MV-4-11 (cell line): ENCODE data around the gene CFAP74.
"Not testable (repeated sequence)": the region's sequence is repeated elsewhere in the genome, so short reads cannot be mapped to it uniquely, and the experiment has no call there.

ENCODE experiments used
- DNase-seq: peaks from one replicate; lab custom pipeline; 2025; lab: John Stamatoyannopoulos, UW

CFAP74 gene

DNA sequence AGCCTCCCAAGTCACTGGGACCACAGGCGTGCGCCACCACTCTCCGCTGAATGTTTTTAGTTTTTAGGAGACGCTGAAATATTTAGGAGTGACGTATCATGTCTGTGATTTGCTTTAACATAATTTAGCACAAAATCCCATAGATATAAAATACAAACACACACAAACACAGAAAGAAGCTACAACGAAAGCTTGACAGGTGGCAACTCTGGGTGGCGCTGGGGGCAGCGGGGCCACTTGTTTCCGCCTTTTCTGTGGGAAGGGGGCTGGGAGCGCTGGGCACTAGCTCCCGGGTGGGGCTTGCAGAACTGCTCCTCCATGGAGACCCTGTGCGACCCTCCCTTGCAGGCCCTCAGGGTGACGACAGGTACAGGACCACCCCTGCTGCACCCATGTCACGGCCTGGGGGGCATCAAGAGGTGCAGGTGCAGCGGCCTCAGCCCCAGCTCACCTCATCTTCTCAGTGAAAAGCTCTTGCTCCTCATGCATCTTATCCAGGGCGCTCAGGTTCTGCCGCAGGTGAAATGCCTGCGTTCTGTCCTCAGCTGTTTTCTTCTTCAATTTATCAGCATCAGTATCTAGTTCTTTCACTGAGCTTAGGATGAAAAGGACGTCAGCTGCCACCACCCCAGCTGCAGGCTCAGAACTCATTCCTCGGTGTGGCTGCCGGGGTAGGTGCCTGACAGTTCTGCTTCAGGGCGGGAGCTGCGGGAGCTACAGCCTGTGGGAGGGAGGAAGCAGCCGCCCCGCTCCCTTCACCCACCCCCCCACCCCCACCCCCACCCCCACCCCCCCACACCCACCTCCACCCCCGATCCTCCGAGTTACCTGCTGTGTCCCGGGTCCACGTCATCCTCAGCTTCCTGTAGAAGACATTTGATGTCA is 15.3 kb downstream of the CFAP74 start:
- DNase-seq: no peak

DNA sequence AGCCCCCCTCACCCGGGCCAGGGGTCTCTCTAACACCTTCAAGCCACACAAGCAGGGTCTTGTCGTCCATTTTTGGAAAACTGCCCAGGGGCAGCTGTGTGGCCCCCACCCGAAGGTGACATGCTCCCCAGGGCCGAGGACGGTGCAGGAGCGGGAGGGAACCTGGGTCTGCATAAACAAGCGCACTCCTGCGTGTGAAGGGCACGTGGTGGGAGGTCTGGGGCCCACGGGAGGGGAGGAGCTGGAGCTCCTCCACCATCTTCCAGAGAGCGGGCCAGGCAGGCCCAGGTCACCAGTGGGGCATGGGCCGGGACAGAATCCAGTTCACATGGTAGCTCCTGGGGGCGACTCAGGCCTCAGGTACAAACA is 16.5 kb downstream of the CFAP74 start:
- DNase-seq: no peak

DNA sequence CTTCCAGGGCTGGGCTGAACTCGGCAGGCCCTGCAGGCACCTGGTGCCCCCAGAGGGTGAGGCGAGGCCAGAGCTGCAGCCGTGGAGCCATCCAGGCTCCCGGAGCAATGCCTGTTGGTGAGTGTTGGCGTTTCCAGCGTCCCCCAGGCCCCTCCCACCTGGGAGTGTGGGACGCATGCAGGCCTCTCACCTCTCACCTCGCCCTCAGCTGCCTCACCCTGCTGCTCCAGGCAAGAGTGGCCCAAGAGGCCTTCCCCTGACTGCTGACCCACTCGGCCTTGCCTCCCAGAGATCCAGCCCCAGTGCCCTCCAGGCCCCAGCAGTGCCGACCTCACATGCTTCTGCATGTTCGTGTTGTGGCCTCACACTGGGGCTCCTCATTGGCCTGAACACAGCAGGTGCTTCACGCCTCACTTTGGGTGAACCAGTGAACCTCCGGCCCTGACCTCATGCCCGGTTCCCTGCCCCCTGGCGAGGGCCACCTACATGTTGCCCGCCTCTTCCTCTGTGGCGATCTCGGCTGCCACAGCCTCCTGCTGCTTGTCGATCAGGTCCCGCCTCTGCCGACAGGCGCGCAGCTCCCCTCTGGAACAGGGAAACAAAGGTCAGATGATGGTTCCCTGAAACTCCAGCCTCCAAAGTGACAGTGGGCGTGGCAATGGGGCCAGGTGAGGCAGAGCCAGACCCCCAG is 17.0 kb downstream of the CFAP74 start:
- DNase-seq: no peak

DNA sequence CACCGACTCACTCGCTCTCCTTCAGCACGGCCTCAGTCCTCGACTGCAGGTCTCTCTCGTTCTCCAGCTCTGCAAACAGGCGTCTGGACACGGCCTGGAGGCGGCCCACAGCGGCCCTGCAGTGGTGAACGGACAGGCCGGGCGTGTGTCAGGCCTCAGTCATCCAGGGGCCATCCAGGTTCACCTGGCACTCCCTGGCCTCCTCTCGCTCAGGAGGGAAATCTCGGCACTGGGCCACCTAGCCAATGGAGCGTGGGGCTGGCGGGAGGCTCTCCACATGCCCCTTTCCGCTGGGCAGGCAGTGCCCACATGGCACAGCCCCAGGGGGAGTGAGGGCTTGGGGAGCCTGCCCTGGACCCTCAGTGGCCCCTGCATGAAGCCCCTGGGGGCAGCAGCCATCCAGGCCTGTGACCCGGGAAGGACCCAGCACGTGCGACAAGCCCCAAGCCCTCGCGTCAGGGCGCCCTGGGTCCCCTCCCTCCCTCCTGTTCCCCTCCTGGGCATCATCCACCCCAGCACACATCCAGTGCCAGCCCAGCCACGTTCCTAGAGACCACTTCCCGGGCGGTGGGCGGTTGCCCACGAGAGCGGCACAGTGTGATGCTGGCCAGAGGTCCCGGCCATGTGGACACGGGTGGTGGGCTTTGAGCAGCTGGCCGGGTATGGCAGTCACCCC is 18.1 kb downstream of the CFAP74 start:
- DNase-seq: no peak

DNA sequence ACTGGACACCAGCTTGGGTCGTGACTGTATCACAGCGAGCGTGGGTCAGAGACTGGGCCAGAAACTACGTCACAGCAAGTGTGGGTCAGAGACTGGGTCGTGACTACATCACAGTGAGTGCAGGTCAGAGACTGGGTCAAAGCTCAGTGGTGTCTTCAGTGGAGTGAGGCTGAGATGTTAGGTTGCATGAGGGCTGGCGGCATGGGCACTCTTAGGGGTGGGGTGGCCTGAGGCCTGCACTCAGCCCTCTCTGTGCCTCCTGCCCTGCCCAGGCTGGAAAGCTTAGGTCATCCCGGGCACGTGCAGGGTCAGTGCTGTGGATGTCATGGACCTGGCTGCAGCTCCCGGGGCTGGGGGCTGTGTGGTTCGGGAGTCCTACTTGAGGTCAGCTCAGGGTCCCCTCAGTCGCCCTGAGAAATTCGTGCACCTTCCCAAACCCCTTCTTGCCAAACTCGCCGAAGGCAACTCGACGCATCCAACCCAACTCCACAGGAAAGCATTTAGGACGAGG is 19.0 kb downstream of the CFAP74 start:
- DNase-seq: no peak

DNA sequence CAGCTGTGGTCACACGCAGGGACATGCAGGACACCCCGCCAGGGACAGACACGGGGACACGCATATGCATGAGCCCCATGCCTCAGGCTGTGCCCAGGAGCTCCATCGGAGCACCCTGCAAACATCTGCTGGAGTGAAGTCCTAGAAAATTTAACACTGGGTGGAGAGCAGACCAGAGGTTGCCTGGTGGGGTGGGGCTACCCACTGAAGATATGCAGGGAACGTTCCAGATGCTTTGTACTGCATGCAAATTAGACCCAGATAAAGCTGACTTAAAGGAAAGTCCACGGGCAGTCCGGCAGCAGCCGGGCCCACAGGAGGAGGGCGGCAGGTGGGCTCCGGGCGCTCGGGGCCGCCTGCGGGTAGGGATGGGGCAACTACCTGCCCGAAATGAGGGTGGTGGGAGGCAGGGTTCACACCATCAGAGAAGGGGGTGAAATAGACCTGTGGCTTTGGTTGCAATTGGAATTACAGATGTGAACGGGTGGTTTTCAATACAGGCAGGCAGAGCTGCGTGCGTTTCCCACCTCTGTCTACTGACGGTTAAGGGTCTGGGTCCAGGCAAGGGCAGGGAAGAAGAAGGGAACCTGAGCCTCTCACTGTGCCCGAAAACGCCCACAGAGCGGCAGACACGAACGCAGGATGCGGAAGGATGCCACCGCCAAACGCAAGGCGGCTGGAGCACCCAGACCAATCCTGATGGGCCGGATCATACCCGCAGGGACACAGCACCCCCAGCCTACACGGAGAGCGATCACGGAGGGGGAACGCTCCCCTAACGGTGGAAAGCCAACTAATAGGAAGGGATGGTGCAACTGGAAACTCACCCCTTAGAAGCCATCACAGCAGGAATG is 21.0 kb downstream of the CFAP74 start:
- DNase-seq: no peak

DNA sequence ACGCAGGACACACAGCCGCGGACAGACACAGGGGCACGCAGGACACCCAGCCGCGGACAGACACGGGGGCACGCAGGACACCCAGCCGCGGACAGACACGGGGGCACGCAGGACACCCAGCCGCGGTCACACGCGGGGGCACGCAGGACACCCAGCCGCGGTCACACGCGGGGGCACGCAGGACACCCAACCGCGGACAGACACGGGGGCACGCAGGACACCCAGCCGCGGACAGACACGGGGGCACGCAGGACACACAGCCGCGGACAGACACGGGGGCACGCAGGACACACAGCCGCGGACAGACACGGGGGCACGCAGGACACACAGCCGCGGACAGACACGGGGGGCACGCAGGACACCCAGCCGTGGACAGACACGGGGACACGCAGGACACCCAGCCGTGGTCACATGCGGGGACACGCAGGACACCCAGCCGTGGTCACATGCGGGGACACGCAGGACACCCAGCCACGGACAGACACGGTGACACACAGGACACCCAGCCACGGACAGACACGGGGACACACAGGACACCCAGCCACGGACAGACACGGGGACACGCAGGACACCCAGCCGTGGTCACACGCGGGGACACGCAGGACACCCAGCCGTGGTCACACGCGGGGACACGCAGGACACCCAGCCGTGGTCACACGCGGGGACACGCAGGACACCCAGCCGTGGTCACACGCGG is 21.8 kb downstream of the CFAP74 start:
- DNase-seq: not testable (repeated sequence)

DNA sequence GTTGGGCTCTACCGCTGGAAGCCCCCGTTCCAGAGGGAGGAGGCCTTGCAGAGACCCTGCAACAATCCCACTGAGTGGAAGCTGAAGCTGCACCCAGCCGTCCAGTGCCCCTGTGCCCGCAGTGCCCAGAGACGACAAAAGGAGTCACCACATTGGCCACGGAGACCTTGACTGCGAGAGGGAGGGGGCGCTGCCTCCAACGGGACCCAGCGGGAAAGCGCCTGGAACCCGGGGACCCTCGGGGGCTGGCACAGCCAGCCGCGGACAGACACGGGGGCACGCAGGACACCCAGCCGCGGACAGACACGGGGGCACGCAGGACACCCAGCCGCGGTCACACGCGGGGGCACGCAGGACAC is 22.5 kb downstream of the CFAP74 start:
- no peak for DNase-seq

DNA sequence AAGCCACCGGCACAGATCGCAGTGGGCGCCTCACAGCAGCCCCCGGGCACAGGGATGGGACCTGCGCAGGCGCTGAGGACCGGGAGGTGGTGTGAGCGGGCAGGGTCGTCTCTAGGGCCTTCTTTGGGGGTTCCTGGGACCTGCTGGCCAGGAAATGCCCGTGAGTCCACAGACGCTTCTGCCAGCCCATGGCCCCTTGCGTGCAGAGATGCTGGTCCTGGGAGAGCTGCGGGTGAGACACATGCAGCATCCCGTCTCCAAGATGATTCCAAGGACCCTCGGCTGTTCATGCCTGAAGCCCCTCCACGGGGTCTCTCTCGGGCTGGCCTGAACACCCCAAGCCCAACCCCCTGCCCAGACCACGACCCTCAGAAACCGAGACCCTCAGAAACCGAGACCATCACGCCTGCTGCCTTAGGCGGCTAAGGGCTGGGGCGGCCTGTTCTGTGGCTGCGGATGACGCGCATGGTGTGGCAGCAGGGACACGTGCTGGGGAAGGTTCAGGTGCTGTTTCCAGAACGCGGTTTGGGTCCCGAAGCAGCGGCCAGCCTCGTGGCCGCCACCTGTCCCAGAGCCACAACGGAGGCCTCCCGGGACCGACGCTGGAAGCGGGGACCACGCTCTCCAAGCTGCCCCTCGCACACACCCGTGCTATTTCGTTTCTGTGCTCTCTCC is 23.0 kb downstream of the CFAP74 start:
- DNase-seq: no peak

DNA sequence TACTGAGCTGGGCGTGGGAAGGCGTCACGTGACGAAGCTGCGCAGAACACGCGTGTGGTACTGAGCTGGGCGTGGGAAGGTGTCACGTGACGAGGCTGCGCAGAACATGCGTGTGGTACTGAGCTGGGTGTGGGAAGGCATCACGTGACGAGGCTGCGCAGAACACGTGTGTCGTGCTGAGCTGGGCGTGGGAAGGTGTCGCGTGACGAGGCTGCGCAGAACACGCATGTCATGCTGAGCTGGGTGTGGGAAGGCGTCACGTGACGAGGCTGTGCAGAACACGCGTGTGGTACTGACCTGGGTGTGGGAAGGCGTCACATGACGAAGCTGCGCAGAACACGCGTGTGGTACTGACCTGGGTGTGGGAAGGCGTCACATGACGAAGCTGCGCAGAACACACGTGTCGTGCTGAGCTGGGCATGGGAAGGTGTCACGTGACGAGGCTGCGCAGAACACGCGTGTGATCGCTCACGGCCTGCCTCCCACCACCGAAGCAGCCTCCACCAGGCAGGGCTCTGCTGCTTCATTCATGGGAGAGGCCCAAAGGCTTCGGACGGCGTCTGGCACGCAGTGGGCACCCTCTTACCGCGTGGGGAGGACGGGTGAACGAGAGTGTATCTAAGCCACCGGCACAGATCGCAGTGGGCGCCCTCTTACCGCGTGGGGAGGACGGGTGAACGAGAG is 24.0 kb downstream of the CFAP74 start:
- DNase-seq: no peak

DNA sequence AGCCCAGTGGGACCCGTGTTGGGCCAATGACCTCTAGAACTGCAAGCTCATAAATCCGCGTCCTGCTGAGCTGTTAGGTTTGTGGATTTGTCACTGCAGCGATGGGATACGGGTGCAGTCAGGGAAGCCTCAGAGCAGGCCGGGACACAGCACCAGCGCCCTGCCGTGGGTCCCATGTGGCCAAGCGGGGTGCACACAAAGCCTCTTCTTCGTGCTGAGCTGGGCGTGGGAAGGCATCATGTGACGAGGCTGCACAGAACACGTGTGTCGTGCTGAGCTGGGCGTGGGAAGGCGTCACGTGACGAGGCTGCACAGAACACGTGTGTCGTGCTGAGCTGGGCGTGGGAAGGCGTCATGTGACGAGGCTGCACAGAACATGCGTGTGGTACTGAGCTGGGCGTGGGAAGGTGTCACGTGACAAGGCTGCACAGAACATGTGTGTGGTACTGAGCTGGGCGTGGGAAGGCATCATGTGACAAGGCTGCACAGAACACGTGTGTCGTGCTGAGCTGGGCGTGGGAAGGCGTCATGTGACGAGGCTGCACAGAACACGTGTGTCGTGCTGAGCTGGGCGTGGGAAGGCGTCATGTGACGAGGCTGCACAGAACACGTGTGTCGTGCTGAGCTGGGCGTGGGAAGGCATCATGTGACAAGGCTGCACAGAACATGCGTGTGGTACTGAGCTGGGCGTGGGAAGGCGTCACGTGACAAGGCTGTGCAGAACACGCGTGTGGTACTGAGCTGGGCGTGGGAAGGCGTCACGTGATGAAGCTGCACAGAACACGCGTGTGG is 24.7 kb downstream of the CFAP74 start:
- not testable (repeated sequence) for DNase-seq

DNA sequence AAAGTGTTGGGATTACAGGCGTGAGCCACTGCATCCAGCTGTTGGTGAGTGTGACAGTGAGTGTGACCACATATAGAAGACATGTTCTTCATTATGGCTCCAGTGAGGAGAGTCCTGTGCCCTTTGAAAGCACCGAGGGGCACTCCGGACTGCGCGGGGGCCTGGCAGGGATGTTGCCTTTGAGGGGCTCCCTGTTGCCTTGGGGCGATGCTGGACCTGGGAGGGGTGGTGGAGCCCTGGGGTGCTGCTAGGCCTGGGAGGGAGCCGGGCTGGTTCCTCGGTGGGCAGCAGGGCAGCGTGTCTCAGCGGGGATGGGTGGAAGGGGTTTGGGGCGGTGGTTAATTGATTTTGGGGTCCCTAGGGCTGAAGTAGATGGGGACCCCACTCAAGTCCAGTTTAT is 25.5 kb downstream of the CFAP74 start:
- no peak for DNase-seq

DNA sequence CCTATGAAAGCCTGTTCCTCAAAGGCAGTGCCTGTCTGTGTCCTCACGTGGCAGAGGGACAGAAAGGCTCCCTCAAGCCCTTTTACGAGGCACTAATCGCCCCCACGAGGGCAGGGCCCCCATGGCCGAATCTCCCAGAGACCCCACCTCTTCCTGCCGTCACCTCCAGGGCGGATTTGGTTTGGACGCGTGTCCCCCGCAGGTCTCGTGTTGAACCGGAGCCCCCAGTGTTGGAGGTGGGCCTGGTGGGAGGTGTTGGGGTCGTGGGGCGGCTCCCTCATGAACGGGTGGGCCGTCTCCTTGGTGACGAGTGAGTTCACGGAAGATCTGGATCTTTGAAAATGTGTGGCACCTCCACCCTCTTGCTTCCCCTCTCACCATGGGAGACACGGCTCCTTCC is 27.6 kb downstream of the CFAP74 start:
- no peak for DNase-seq

DNA sequence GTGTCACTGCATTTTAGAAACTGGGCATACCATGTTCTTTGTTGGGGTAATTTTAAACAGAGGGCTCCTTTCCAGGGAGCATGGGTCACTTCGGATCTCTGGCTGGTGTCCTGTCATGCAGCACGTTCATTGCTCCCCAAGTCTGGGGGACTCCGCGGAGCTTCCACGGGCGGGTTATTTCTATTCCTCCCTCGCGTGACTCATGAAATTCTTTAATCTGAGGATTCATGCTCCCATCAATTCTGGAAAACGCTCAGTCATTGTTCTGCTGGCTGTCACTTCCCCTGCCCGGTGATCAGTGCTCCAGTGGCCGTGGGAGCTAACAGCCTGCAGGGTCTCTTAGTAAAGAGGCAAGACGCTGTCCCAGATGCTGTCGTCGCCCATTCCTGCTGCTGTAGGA is 28.1 kb downstream of the CFAP74 start:
- no peak for DNase-seq

DNA sequence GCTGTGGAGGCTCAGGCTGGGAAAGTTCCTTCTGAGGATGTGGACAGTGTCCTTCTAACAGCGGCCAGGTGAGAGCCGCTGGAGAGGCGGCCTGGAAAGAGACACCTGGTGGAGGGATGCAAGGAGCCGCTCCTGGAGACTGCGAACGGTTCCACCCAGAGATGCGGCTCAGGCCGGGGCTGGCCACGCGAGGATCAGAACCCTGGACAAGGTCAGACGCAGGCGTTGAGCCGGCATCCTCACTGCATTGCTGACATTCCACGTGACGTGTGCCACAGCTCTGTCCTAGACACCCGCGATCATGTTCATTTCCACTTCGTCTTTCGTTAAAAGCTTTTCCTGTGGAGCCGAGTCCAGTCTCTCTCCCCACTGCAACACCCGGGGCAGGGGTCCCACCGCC is 28.8 kb downstream of the CFAP74 start:
- DNase-seq: no peak

DNA sequence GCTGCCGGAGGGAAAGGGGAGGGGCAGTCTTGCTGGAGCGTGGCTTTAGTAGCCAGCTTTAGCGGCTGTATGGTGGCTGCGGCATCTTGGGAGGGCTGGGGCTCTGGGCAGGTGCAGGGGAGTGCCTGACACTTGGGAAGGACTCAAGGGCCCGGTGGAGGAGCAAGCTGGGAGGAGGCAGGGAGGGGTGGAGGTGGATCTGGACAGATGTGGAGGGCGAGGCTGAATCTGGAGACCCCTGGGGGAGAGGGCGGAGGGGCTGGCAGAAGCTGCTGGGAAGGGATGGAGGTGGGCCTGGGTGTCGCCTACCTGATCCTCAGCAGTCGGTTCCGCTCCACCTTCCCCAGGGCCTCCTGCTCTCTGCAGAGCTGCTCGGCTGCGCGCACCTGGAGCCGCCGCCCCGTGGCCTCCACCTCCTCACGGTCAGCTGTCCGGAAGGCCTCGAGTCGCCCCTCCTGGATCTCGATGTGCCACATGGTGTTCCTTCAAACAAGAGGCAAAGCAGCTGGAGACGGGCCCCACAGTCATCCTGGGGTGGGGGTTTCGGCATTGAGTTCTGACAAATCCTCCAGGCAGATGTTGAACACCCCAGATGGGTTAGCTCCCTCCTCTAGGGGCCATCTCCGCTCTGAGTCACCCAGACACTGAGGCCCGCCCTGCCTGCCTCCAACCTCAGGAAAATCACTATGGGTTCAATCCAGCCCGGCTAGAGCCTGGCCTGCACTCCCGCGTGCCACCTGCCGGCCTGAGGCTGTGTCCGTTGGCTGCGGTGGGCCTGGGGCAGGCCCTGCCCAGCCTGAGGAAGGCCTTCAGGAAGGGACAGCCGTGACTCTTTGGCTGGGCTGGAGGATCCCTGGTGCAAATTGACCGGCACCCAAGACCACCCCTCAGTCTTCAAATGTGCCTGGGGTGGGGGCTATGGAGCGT is 29.6 kb downstream of the CFAP74 start:
- no peak for DNase-seq

DNA sequence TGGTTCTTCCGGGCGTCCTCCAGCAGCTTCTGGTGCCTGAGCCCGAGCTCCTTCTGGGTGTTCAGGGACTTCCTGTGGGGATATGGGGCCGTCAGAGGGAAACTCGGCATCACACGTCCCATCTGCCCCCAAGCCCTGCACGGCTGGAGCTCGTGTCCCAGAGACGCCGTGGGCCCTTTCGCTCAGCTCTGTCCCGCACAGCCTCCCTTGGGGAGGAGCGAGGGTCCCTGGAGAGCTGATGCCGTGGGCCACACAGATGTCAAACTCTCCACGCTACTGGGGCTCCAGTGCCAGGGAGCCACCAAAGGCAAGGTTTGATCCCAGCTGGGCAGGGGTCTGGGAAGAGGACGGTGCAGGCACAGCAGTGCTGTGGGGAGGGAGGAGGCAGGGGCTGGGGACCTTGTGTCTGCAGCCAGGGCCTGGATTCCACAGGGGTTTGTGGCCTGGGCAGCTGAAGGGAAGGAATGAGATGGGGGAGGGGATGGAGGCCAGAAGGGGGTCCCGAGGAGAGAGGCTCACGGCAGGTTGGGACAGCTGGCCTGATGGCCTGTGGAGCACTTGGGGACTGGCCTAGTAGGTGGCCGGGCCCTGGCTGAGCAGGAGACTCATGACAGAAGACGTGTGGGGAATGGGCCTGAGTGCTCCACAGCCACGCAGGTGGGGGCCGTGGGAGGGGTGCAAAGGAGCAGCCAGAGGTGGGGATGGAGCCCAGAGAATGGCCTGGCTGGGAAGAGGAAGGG is 30.4 kb downstream of the CFAP74 start:
- no peak for DNase-seq
